Measurements from ENCODE around the gene SGK1. TPM values are rescaled to one million over a fixed set of nuclear protein-coding genes. Genes with fewer than 3 reads are reported as not detected.
"Not testable (repeated sequence)": the region's sequence is repeated elsewhere in the genome, so short reads cannot be mapped to it uniquely, and the experiment has no call there.

Gene SGK1
- total and polyA plus RNA-seq, 12 donors, result 86.0 to 685 (median 192) TPM

- no peak for DNase-seq
- Histone ChIP-seq H3K4me1 (replicated peaks in 1 of 2) (peaks cover 4 to 5% of the 10 kb centered on the region in 2 donors), H3K36me3 (replicated peaks in 1 of 2) (no peaks in the 10 kb centered on the region), H3K9me3 (replicated peaks in 1 of 3) (no peaks in the 10 kb centered on the region), H3K27me3 (no peaks in the 10 kb centered on the region), H3K4me3 (no peak overlapping the region), H3K27ac (peak overlapping the region in 1 of 5 donors; percentile 54)
- 48 to 58% (median 56%) methylated on average over 3 of the region's 3 CpGs for WGBS, 4 donors
- TF ChIP-seq, protein P1, sequence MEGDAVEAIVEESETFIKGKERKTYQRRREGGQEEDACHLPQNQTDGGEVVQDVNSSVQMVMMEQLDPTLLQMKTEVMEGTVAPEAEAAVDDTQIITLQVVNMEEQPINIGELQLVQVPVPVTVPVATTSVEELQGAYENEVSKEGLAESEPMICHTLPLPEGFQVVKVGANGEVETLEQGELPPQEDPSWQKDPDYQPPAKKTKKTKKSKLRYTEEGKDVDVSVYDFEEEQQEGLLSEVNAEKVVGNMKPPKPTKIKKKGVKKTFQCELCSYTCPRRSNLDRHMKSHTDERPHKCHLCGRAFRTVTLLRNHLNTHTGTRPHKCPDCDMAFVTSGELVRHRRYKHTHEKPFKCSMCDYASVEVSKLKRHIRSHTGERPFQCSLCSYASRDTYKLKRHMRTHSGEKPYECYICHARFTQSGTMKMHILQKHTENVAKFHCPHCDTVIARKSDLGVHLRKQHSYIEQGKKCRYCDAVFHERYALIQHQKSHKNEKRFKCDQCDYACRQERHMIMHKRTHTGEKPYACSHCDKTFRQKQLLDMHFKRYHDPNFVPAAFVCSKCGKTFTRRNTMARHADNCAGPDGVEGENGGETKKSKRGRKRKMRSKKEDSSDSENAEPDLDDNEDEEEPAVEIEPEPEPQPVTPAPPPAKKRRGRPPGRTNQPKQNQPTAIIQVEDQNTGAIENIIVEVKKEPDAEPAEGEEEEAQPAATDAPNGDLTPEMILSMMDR (IDR thresholded peaks at IDR 0.05), result no peak
- no peak for TF ChIP-seq POLR2A (IDR thresholded peaks at IDR 0.05)
- intact Hi-C loops (cut with DNase I), result no loop called here
Measured at GRCh38 chr6:134195164-134195906, 122.6 kb downstream of the SGK1 start.

- Histone ChIP-seq H3K4me3 (no peak overlapping the region), H3K36me3 (replicated peaks in 1 of 2) (no peaks in the 10 kb centered on the region), H3K27ac (no peak overlapping the region), H3K4me1 (replicated peaks in 1 of 2) (peaks cover 4 to 5% of the 10 kb centered on the region in 2 donors), H3K9me3 (replicated peaks in 1 of 3) (no peaks in the 10 kb centered on the region), H3K27me3 (no peaks in the 10 kb centered on the region)
- TF ChIP-seq, protein P1 (IDR thresholded peaks at IDR 0.05), result no peak
- no peak for TF ChIP-seq POLR2A (IDR thresholded peaks at IDR 0.05)
- DNase-seq, result no peak
- intact Hi-C loops (cut with DNase I), result no loop called here
- WGBS, 4 donors, result 84 to 92% (median 86%) methylated on average over 6 of the region's 6 CpGs
Measured at GRCh38 chr6:134193536-134194498, 124.1 kb downstream of the SGK1 start.

GRCh38 chr6:134192609-134193008 is 125.3 kb downstream of the SGK1 start:
- H3K4me1 ChIP-seq (replicated peaks in 1 of 2); H3K9me3 ChIP-seq (replicated peaks in 1 of 3); intact Hi-C loops (cut with DNase I); H3K27ac ChIP-seq; DNase-seq; H3K4me3 ChIP-seq; H3K36me3 ChIP-seq (replicated peaks in 1 of 2); H3K27me3 ChIP-seq: not testable (repeated sequence)
- 88 to 91% (median 90%) methylated on average over 8 of the region's 8 CpGs for WGBS, 4 donors

GRCh38 chr6:134190883-134191282 is 127.0 kb downstream of the SGK1 start:
- no peaks in the 10 kb centered on the region for H3K9me3 ChIP-seq (replicated peaks in 1 of 3)
- no peaks in the 10 kb centered on the region for H3K36me3 ChIP-seq (replicated peaks in 1 of 2)
- H3K4me1 ChIP-seq (replicated peaks in 1 of 2), result peaks cover 4 to 5% of the 10 kb centered on the region in 2 donors
- H3K4me3 ChIP-seq, result no peak overlapping the region
- no peak for TF ChIP-seq POLR2A (IDR thresholded peaks at IDR 0.05)
- TF ChIP-seq, protein P1 (IDR thresholded peaks at IDR 0.05), result no peak
- WGBS, 4 donors, result 84 to 93% (median 87%) methylated on average over 3 of the region's 3 CpGs
- intact Hi-C loops (cut with DNase I), result no loop called here
- no peak overlapping the region for H3K27ac ChIP-seq
- no peaks in the 10 kb centered on the region for H3K27me3 ChIP-seq
- no peak for DNase-seq
